SHP77 treated with DMSO at 0.1 percent for 48 hours (cell line): Measurements from ENCODE around the gene SERTAD1.
"Not testable (repeated sequence)": the region's sequence is repeated elsewhere in the genome, so short reads cannot be mapped to it uniquely, and the experiment has no call there.

ENCODE experiments used
- DNase-seq: peaks from one replicate; lab custom pipeline; 2025; lab: John Stamatoyannopoulos, UW

Gene SERTAD1

GRCh38 chr19:40421993-40422747, 3.6 kb downstream of the SERTAD1 start:
- no peak for DNase-seq

DNA sequence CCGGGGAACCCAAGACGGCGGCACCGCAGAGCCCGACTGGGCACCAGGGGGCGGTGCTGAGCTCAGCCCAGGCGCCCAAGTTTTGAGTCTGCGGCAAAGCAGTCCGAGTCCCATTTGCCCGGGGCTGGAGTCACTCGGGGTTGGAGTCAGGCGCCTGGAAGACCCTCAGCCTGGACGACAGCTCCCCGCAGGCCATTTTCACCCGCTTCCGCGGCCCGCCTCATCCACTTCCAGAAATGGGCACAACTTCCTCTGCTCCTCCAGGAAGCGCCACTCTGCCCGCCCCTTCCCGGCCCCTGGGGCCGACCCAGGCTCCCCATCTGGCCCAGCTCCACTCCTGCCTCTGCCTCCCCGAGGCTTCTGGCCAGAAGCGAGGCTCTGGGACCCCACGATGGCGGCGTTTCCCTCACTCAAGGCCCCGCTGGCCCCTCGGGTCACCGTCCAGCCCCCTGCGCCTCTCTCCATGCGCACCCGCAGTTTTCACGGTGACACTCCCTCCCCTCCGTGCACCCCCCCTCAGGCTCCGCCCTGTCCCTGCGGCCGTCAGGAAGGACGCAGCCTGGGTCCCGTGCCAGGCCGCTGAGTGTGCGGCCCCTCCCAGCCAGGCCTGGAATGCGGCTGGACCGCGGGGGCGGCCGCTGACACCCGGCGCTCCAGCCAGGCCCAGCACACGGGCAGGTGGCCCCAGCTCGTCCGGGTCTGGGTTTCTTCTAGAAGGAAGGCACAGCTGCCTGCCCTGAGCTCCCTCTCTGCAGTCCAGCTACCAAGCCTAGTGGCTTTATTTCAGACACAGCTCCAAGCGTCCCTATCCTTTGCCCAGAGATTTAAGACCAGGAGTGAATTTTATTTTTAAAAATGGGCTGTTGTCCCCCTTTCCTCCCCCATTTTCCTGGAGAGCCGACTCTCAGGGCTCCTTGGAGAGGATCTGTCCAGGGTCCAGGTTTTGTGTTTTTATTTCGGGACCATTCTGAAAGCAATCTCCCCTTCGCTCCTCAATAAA, 4.7 kb downstream of the SERTAD1 start:
- peak; percentile 84 for DNase-seq

GRCh38 chr19:40420451-40420765, 5.4 kb downstream of the SERTAD1 start:
- DNase-seq, result no peak

GRCh38 chr19:40419780-40420179, 6.0 kb downstream of the SERTAD1 start:
- DNase-seq, result no peak

GRCh38 chr19:40419066-40419612, 6.7 kb downstream of the SERTAD1 start:
- DNase-seq, result no peak

GRCh38 chr19:40418040-40418439, 7.8 kb downstream of the SERTAD1 start:
- no peak for DNase-seq

DNA sequence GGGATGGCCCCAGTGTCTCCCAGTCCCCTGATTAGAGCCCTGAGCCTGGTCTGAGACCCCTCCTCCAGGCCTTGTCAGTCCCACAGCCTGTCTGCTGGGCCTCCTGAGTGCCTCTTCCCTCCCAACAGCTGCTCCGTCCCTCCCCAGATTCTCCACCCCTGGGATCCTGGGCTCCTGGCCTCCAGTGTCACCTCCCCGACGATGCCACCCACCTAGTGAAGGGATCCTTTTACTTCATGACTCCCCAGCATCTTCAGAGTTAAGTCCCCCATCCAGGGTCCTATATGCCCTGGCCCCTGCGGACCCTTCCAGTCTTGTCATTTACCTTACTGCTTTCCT, 8.2 kb downstream of the SERTAD1 start:
- DNase-seq, result no peak

- no peak for DNase-seq
Measured at GRCh38 chr19:40416918-40417642, 8.7 kb downstream of the SERTAD1 start.

DNA sequence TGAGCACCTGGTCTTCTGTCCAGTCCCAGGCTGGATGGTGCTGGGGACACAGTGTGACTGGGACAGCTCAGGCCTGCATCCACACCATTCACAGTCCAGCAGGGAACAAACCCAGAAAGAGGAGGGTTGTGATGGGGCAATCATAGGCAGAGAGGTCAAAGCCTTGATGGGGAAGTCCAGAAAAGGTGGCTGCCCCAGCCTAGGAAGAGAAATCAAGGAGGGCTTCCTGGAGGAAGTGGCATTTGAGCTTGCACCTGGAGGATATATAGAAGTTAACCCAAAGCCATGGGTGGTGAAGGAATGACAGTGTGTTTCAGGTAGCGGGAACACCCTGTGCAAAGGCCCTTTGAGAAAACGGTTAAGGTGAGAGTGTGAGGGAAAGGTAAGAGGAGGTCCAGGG, 10.0 kb downstream of the SERTAD1 start:
- no peak for DNase-seq

DNA sequence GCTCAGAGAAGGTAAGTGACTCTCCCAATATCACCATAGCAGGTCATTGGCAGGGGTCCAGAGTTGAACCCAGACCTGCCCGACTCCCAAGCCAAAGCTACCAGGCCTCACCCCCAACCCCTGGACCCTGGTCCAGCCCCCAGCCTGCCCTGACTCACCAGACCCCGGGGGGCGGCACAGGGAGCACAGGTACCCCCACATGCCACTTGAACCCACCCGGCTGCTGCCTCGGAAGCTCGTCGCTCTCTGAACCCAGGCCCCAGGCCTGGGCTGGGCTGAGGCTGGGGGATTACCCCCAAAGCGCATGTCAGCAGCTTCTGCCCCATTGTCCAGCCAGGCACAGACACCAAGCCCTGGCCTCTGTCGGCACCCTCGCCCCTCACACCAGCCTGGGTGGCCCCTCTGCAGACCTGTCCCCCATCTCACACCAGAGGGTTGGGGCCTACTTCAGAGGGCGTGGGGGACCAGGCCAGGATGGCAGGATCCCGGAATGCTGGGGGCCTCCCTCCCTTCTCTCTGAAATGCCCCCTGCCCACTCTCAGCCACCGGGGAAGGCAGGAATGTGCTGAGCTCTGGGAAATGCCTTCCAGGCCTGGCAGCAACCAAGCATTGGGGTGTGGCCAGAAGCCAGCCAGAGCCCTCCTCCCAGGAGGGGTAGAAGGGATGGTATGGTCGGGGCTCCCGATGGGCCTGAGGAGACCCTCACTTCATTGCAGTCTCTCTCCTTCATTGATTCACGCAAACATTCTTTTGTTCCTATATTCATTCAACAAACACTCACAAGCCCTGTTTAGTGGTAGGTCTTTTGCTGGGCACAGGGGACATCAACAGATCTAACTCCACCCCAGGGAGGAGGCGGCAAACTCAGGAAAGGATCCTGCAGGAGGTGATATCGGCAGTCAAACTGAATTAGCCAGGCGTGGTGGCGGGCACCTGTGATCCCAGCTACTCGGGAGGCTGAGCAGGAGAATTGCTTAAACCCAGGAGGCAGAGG, 11.0 kb downstream of the SERTAD1 start:
- no peak for DNase-seq

GRCh38 chr19:40413291-40413845, 12.4 kb downstream of the SERTAD1 start, which contains the start of gene PRX:
Gene PRX, minus strand, starts transcription at chr19:40413378. Its CDS starts 5,446 bp downstream, at chr19:40407932.
- no peak for DNase-seq

DNA sequence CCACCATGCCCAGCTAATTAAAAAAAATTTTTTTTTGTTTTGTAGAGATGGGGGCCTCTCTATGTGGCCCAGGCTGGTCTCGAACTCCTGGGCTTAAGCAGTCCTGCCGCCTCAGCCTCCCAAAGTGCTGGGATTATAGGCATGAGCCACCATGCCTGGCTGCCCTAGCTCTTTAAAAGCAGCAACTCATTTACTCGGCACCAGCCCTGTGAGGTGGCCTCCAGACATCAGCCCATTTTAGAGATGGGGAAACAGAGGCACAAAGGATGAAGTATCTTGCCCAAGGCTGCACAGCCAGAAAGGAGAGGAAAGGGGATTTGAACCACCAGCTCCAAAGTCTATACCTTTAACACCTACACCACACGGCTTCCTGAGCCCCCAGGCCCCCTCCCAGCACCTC, 12.9 kb downstream of the SERTAD1 start:
- no peak for DNase-seq

GRCh38 chr19:40411958-40412499, 13.8 kb downstream of the SERTAD1 start:
- DNase-seq, result no peak

DNA sequence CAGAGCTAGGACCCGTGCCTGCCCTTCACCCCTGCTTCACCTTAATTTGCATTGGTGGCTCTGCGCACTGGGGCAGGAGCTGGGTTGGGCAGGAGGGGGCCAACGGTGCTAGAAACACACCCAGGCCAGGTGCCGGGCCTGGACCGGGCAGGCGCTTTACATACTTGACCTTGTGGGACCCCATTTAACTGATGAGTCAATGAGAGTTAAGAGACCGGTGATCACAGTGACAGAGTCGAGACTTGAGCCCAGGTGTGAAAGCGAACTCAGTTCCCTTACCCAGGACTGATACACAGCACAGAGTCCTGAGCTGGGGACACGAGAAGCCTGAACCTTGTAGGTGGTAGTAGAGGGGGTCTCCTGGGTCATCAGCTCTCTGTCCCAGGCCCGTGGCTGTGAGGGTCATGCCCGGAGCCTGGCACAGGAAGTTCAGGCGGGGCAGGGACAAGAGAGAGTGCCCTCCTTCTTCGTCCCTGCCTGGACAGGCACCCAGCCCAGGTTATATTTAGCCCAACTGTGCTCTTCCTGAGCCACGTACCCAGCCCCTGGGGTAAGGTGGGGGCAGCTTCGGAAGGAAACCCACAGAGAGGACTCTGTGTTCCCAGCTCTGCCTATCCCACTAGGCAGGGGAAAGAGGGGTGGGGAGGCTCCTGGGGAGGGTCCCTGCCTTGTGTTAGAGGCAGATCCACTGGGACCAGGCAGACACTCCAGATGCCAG, 14.5 kb downstream of the SERTAD1 start:
- no peak for DNase-seq

DNA sequence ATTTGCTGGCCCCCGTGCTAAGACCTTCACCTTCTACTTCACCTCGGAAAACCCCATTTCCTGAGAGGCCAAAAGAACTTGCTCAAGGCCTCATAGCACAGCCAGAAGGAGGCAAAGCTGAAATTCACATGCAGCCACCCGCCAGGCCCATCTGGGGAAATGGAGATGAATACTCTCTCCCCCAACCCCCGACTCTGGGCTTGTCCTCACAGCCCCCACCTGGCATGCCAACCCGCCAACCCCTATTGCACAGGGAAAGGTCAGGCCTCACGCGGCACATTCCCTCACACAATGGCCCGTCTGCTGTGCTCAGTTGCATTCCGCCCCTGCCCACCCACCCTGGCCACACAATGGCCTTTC, 15.8 kb downstream of the SERTAD1 start:
- DNase-seq, result no peak

DNA sequence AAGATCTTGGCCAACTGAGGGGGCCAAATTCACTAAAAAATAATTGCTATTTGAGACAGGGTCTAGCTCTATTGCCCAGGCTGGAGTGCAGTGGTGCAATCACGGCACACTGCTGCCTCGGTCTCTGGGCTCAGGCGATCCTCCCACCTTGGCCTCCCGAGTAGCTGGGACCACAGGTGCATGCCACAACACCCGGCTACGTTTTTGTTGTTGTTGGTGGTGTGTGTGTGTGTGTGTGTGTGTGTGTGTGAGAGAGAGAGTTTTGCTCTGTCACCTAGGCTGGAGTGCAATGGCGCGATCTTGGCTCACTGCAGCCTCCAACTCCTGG, 17.2 kb downstream of the SERTAD1 start:
- not testable (repeated sequence) for DNase-seq

GRCh38 chr19:40407714-40408597, 17.8 kb downstream of the SERTAD1 start:
- no peak for DNase-seq

GRCh38 chr19:40403262-40403984, 22.4 kb downstream of the SERTAD1 start:
- DNase-seq, result peak; percentile 72
